ENCODE results near the gene NAGK.

DNA sequence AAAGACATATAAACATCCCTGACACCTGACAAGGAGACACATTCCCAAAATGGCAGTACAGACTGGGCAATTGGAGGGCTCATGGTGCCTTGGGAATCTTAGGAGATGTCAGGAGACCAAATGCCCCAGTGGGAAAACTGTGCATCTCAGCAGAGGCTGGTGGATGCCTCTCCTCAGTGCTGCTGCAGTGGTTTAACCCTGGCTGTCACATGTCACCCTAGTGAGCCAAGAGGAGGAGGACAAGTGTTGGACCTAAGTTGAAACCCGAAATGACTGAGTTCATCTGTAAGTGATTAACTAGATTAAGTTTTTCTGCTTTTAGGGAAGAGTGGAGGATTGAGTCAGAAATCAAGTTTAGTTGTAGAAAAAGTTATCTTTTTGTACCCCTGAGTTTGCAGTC is 5.2 kb upstream of the NAGK start:
- TF ChIP-seq POLR2A (IDR thresholded peaks at IDR 0.05), result no peak
- TF ChIP-seq, protein P1, sequence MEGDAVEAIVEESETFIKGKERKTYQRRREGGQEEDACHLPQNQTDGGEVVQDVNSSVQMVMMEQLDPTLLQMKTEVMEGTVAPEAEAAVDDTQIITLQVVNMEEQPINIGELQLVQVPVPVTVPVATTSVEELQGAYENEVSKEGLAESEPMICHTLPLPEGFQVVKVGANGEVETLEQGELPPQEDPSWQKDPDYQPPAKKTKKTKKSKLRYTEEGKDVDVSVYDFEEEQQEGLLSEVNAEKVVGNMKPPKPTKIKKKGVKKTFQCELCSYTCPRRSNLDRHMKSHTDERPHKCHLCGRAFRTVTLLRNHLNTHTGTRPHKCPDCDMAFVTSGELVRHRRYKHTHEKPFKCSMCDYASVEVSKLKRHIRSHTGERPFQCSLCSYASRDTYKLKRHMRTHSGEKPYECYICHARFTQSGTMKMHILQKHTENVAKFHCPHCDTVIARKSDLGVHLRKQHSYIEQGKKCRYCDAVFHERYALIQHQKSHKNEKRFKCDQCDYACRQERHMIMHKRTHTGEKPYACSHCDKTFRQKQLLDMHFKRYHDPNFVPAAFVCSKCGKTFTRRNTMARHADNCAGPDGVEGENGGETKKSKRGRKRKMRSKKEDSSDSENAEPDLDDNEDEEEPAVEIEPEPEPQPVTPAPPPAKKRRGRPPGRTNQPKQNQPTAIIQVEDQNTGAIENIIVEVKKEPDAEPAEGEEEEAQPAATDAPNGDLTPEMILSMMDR (IDR thresholded peaks at IDR 0.05), result no peak

All from esophagus squamous epithelium (tissue), 4 donors.